ENCODE results near the gene MESP2.
"Not testable (repeated sequence)": the region's sequence is repeated elsewhere in the genome, so short reads cannot be mapped to it uniquely, and the experiment has no call there.

MESP2 gene

GRCh38 chr15:89784686-89784960 is 8.5 kb downstream of the MESP2 start:
- ChIA-PET POLR2A (no interaction called here), CTCF (interaction anchor here (2.7 kb wide), 1 partner anchor 90 kb away, joined by 9 read pairs; no protein-coding TSS in a partner anchor)
- no peak for TF ChIP-seq LEF1 (IDR thresholded peaks at IDR 0.05; ENCODE audit: borderline replicate concordance)
- TF ChIP-seq SP1 (IDR thresholded peaks at IDR 0.05), result no peak
- no peak for TF ChIP-seq L3MBTL2 (conservative IDR thresholded peaks at IDR 0.05)
- TF ChIP-seq FOXA1 (IDR thresholded peaks at IDR 0.05), result no peak
- no peak for TF ChIP-seq FOXM1 (IDR thresholded peaks at IDR 0.05; ENCODE audit: borderline replicate concordance)
- no peak for TF ChIP-seq CTBP1 (IDR thresholded peaks at IDR 0.05; ENCODE audit: borderline replicate concordance)
- no peak for TF ChIP-seq ELF4 (IDR thresholded peaks at IDR 0.05)
- no peak for DNase-seq (ENCODE audit: extremely low spot score)

DNA sequence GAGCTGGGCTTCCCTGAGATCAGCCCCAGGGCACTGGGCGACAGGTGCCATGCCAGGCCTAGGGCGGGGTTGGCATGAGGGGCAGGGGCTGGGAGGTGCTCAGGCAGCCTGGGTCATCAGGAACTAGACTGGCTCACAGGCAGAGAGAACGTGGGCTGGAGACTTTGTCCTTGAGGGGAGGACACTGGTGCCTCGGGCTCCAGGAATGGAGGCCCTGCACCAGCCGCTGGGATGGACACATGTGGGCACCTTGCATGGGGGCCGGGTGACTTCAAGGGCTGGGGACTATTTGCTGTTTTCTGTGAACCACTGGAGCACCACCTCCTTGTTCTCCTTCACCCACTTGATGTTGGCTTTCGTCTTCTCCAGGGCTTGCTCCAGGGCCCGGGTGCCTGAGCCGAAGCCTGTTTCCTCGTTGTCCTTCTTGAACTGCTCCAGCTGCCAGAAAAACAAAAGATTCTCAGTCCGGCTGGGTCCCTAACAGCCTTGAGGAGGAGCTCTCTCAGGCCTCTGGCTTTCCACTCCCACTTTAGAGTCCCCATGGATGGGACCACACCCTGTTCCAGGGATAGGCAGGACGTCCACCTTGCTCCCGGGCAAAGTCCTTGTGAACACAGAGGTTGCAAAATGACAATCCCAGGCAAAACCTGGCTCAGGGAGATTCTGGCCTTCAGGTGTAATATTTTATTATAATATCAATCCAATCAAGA is 9.1 kb downstream of the MESP2 start:
- DNase-seq (ENCODE audit: extremely low spot score), result no peak
- ChIA-PET CTCF (interaction anchor here (0.6 kb wide), 1 partner anchor 24 kb away, joined by 4 read pairs; no protein-coding TSS in a partner anchor), POLR2A (no interaction called here)
- no peak for TF ChIP-seq CTBP1 (IDR thresholded peaks at IDR 0.05; ENCODE audit: borderline replicate concordance)

DNA sequence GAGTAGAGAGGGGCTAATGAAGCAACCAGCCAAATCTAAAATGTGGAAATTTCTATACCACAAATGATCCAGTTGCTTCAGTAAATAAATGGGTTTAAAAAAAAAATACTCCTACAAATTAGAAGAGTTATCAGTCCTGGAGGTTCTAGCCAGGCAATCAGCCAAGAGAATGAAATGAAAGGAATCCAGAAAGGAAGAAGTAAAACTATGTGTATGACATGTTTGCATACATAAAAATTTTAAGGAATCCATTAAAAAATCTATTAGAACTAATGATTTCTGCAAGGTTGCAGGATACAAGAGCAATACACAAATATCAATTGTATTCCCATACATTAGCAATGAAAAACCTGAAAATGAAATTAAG is 9.6 kb downstream of the MESP2 start:
- CTCF ChIA-PET, result no interaction called here
- no peak for TF ChIP-seq ELF4 (IDR thresholded peaks at IDR 0.05)
- no peak for TF ChIP-seq FOXA1 (IDR thresholded peaks at IDR 0.05)
- TF ChIP-seq L3MBTL2 (conservative IDR thresholded peaks at IDR 0.05), result no peak
- TF ChIP-seq FOXK2 (IDR thresholded peaks at IDR 0.05), result no peak
- TF ChIP-seq HDGF (IDR thresholded peaks at IDR 0.05; ENCODE audit: borderline replicate concordance), result no peak
- no peak for TF ChIP-seq ZNF384 (IDR thresholded peaks at IDR 0.05)
- TF ChIP-seq SUZ12 (IDR thresholded peaks at IDR 0.05), result no peak
- TF ChIP-seq BHLHE40 (IDR thresholded peaks at IDR 0.05; ENCODE audit: borderline replicate concordance), result no peak

GRCh38 chr15:89787944-89788343 is 11.8 kb downstream of the MESP2 start:
- TF ChIP-seq L3MBTL2 (conservative IDR thresholded peaks at IDR 0.05) (no peak), PKNOX1 (IDR thresholded peaks at IDR 0.05) (no peak), ELF4 (IDR thresholded peaks at IDR 0.05) (no peak), TARDBP (IDR thresholded peaks at IDR 0.05) (no peak), FOXK2 (IDR thresholded peaks at IDR 0.05) (no peak), ARNT (IDR thresholded peaks at IDR 0.05) (no peak), SUZ12 (IDR thresholded peaks at IDR 0.05) (no peak)
- POLR2A ChIA-PET, result no interaction called here
- no peak for DNase-seq (ENCODE audit: extremely low spot score)
- CTCF ChIA-PET, result no interaction called here

More for the DNA sequence above, 9.6 kb downstream of the MESP2 start:
- no peak for DNase-seq (ENCODE audit: extremely low spot score)
- POLR2A ChIA-PET, result no interaction called here

DNA sequence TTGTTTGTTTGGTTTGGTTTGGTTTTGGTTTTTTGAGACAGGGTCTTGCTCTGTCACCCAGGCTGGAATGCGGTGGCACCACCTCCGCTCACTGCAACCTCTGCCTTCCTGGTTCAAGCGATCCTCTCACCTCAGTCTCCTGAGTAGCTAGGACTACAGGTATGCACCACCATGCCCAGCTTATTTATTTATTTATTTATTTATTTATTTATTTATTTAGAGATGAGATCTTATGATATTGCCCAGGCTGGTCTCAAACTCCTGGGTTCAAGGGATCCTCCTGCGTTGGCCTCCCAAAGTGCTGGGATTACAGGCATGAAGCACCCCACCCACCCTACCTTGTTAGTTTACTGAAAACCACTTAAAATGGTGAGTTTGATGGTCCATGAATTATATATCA is 12.5 kb downstream of the MESP2 start:
- POLR2A ChIA-PET; CTCF ChIA-PET; DNase-seq (ENCODE audit: extremely low spot score): not testable (repeated sequence)

DNA sequence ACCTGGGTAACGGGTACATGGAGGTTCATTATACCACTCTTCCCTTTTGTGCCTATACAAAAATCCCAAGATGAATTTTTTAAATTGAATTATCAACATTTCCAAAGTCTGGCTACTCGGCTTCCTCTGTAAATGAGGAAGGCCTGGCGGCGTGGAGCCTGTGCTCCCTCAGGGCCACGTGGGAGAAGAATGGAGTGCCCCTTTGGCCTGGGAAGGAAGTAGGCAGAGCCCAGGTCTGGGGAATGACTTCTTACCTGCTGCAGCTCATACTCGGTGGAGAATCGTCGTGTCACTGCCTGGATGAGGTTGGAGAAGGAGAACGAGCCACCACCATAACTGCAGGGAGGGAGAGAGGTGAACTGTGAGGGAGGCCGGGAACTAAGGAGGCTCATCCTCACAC is 14.1 kb downstream of the MESP2 start:
- TF ChIP-seq ARNT (IDR thresholded peaks at IDR 0.05), result no peak
- no peak for TF ChIP-seq LEF1 (IDR thresholded peaks at IDR 0.05; ENCODE audit: borderline replicate concordance)
- TF ChIP-seq FOXK2 (IDR thresholded peaks at IDR 0.05), result no peak
- TF ChIP-seq PKNOX1 (IDR thresholded peaks at IDR 0.05), result no peak
- TF ChIP-seq ELF4 (IDR thresholded peaks at IDR 0.05), result no peak
- no peak for TF ChIP-seq NFRKB (IDR thresholded peaks at IDR 0.05)
- no peak for TF ChIP-seq L3MBTL2 (conservative IDR thresholded peaks at IDR 0.05)
- TF ChIP-seq TARDBP (IDR thresholded peaks at IDR 0.05), result no peak
- no peak for TF ChIP-seq FOXA1 (IDR thresholded peaks at IDR 0.05)
- no peak for TF ChIP-seq ZNF384 (IDR thresholded peaks at IDR 0.05)
- TF ChIP-seq FOXM1 (IDR thresholded peaks at IDR 0.05; ENCODE audit: borderline replicate concordance), result no peak
- TF ChIP-seq SP1 (IDR thresholded peaks at IDR 0.05), result no peak
- TF ChIP-seq BHLHE40 (IDR thresholded peaks at IDR 0.05; ENCODE audit: borderline replicate concordance), result no peak
- TF ChIP-seq SUZ12 (IDR thresholded peaks at IDR 0.05), result no peak
- TF ChIP-seq HDGF (IDR thresholded peaks at IDR 0.05; ENCODE audit: borderline replicate concordance), result no peak
- no peak for TF ChIP-seq CTBP1 (IDR thresholded peaks at IDR 0.05; ENCODE audit: borderline replicate concordance)
- DNase-seq (ENCODE audit: extremely low spot score), result no peak
- ChIA-PET POLR2A (no interaction called here), CTCF (interaction anchor here (1.3 kb wide), 1 partner anchor 29 kb away, joined by 3 read pairs; no protein-coding TSS in a partner anchor)

GRCh38 chr15:89790661-89791060 is 14.5 kb downstream of the MESP2 start:
- TF ChIP-seq PKNOX1 (IDR thresholded peaks at IDR 0.05) (no peak), ELF4 (IDR thresholded peaks at IDR 0.05) (no peak), L3MBTL2 (conservative IDR thresholded peaks at IDR 0.05) (no peak), FOXM1 (IDR thresholded peaks at IDR 0.05; ENCODE audit: borderline replicate concordance) (no peak), BHLHE40 (IDR thresholded peaks at IDR 0.05; ENCODE audit: borderline replicate concordance) (no peak), CTBP1 (IDR thresholded peaks at IDR 0.05; ENCODE audit: borderline replicate concordance) (no peak), ARNT (IDR thresholded peaks at IDR 0.05) (no peak), SP1 (IDR thresholded peaks at IDR 0.05) (no peak), LEF1 (IDR thresholded peaks at IDR 0.05; ENCODE audit: borderline replicate concordance) (no peak), TARDBP (IDR thresholded peaks at IDR 0.05) (no peak), NFRKB (IDR thresholded peaks at IDR 0.05) (no peak), ZNF384 (IDR thresholded peaks at IDR 0.05) (no peak), SUZ12 (IDR thresholded peaks at IDR 0.05) (no peak), HDGF (IDR thresholded peaks at IDR 0.05; ENCODE audit: borderline replicate concordance) (no peak), FOXK2 (IDR thresholded peaks at IDR 0.05) (no peak), FOXA1 (IDR thresholded peaks at IDR 0.05) (no peak)
- no peak for DNase-seq (ENCODE audit: extremely low spot score)
- POLR2A ChIA-PET, result no interaction called here
- CTCF ChIA-PET, result interaction anchor here (1.3 kb wide), 1 partner anchor 29 kb away, joined by 3 read pairs; no protein-coding TSS in a partner anchor

All from HEK293T (cell line).